Hepatocyte (in vitro differentiated cells): ENCODE results near the gene GOLGA7B. TPM values are rescaled to one million over a fixed set of nuclear protein-coding genes. Genes with fewer than 3 reads are reported as not detected.

Experiments
- DNase-seq: peaks from one replicate; pipeline ENCODE4 v3.0.0-alpha.2; 2016; ENCODE audit warnings: low spot score
- H2AFZ ChIP-seq: fragments of 200-600 bp; sonication (generic); 2 replicates; pipeline ENCODE4 v1.6.0; 2016; ENCODE audit warnings: antibody characterized with exemption, mild to moderate bottlenecking
- H3K27ac ChIP-seq: fragments of 200-600 bp; sonication (generic); 2 replicates; pipeline ENCODE4 v1.5.1; 2016; ENCODE audit warnings: mild to moderate bottlenecking
- H3K27me3 ChIP-seq: fragments of 200-600 bp; sonication (generic); 2 replicates; pipeline ENCODE4 v1.6.1; 2016
- H3K36me3 ChIP-seq: fragments of 200-600 bp; sonication (generic); replicated peaks from 2 replicates; pipeline ENCODE4 v1.5.1; 2016; ENCODE audit warnings: low read depth; ENCODE audit not compliant: insufficient read depth
- H3K4me1 ChIP-seq: fragments of 200-600 bp; sonication (generic); 2 replicates; pipeline ENCODE4 v1.5.1; 2016; ENCODE audit warnings: mild to moderate bottlenecking, moderate library complexity; ENCODE audit not compliant: insufficient read depth
- H3K4me2 ChIP-seq: fragments of 200-600 bp; sonication (generic); 2 replicates; pipeline ENCODE4 v1.6.0; 2016
- H3K4me3 ChIP-seq: fragments of 200-600 bp; sonication (generic); 2 replicates; pipeline ENCODE4 v1.5.1; 2016; ENCODE audit warnings: mild to moderate bottlenecking
- H3K79me2 ChIP-seq: fragments of 200-600 bp; sonication (generic); 2 replicates; pipeline ENCODE4 v1.6.0; 2017; ENCODE audit warnings: mild to moderate bottlenecking
- H3K9me2 ChIP-seq: fragments of 200-600 bp; sonication (generic); replicated peaks from 2 replicates; pipeline ENCODE4 v1.6.0; 2017; ENCODE audit warnings: mild to moderate bottlenecking; ENCODE audit not compliant: insufficient read depth
- H3K9me3 ChIP-seq: fragments of 200-600 bp; sonication (generic); 2 replicates; pipeline ENCODE4 v1.5.1; 2016; ENCODE audit warnings: low read depth, mild to moderate bottlenecking
- H4K20me1 ChIP-seq: fragments of 200-600 bp; sonication (generic); 2 replicates; pipeline ENCODE4 v1.6.0; 2016; ENCODE audit warnings: mild to moderate bottlenecking; ENCODE audit not compliant: insufficient read depth, poor library complexity, severe bottlenecking
- CTCF ChIP-seq: fragments of 200-600 bp; sonication (generic); IDR thresholded peaks from 2 replicates; pipeline ENCODE4 v1.5.1; 2016; ENCODE audit warnings: antibody characterized with exemption, mild to moderate bottlenecking; ENCODE audit not compliant: poor library complexity
- EZH2 ChIP-seq: fragments of 200-600 bp; sonication (generic); IDR thresholded peaks from 2 replicates; pipeline ENCODE4 v1.6.1; 2016; ENCODE audit warnings: antibody characterized with exemption, mild to moderate bottlenecking, borderline replicate concordance
- EZH2phosphoT487 ChIP-seq: fragments of 200-600 bp; sonication (generic); IDR thresholded peaks from one replicate; pipeline ENCODE4 v1.6.1; 2018; ENCODE audit warnings: antibody characterized with exemption, mild to moderate bottlenecking, low read depth, moderate library complexity; ENCODE audit not compliant: unreplicated experiment, severe bottlenecking
- WGBS: methylation state at CpG from one replicate; pipeline ENCODE4 v1.1.6; 2016; ENCODE audit warnings: low lambda C conversion rate; ENCODE audit errors: missing lambda C conversion rate; 5-methylcytosine and 5-hydroxymethylcytosine counted together
- polyA plus RNA-seq: library from polyadenylated mRNA; unstranded; fragments of >200 nt; fragmentation: Nextera tagmentation; extraction: Ambion mirVana; gene quantifications from 2 replicates; pipeline ENCODE4 v1.2.1, GENCODE V29; 2016
- total RNA-seq: library from RNA; depleted of rRNA; stranded (reverse); fragments of >200 nt; gene quantifications from 2 replicates; pipeline ENCODE4 v1.2.3, GENCODE V29; 2014

The GOLGA7B gene
- total and polyA plus RNA-seq, 2 experiments from 2014 or later: 0.15 to 1.5 TPM

GRCh38 chr10:97861924-97862323 lies 12.3 kb downstream of the GOLGA7B start:
- H3K27ac ChIP-seq: no peak overlapping the region
- no peaks in the 10 kb centered on the region for H3K27me3 ChIP-seq
- DNase-seq: no peak
- no peak overlapping the region for H2AFZ ChIP-seq
- TF ChIP-seq EZH2phosphoT487 (no peak), EZH2 (no peak), CTCF (no peak)
- H3K4me2 ChIP-seq: no peak overlapping the region
- H3K36me3 ChIP-seq: no peaks in the 10 kb centered on the region
- no peaks in the 10 kb centered on the region for H3K4me1 ChIP-seq
- H3K9me2 ChIP-seq: no peaks in the 10 kb centered on the region
- no peaks in the 10 kb centered on the region for H3K9me3 ChIP-seq
- no peaks in the 10 kb centered on the region for H3K79me2 ChIP-seq
- H4K20me1 ChIP-seq: no peaks in the 10 kb centered on the region
- no peak overlapping the region for H3K4me3 ChIP-seq
- 5% methylated on average over 1 of the region's 1 CpG for WGBS

GRCh38 chr10:97863808-97864207 lies 14.2 kb downstream of the GOLGA7B start:
- H3K9me2 ChIP-seq: no peaks in the 10 kb centered on the region
- H3K79me2 ChIP-seq: no peaks in the 10 kb centered on the region
- no peak overlapping the region for H3K27ac ChIP-seq
- no peaks in the 10 kb centered on the region for H3K9me3 ChIP-seq
- TF ChIP-seq CTCF (no peak), EZH2 (no peak), EZH2phosphoT487 (no peak)
- no peak overlapping the region for H2AFZ ChIP-seq
- H3K4me1 ChIP-seq: peaks cover 1% of the 10 kb centered on the region
- 94% methylated on average over 11 of the region's 11 CpGs for WGBS
- DNase-seq: no peak
- no peak overlapping the region for H3K4me3 ChIP-seq
- H3K27me3 ChIP-seq: no peaks in the 10 kb centered on the region
- no peaks in the 10 kb centered on the region for H4K20me1 ChIP-seq
- no peaks in the 10 kb centered on the region for H3K36me3 ChIP-seq
- H3K4me2 ChIP-seq: no peak overlapping the region

- Histone ChIP-seq H3K9me2 (no peaks in the 10 kb centered on the region), H2AFZ (no peak overlapping the region), H4K20me1 (no peaks in the 10 kb centered on the region), H3K27me3 (peaks cover 9% of the 10 kb centered on the region), H3K4me3 (no peak overlapping the region), H3K27ac (no peak overlapping the region), H3K79me2 (no peaks in the 10 kb centered on the region), H3K4me1 (peaks cover 7% of the 10 kb centered on the region), H3K36me3 (no peaks in the 10 kb centered on the region), H3K4me2 (no peak overlapping the region), H3K9me3 (no peaks in the 10 kb centered on the region)
- WGBS: 86% methylated on average over 18 of the region's 18 CpGs
- TF ChIP-seq CTCF: no peak
- TF ChIP-seq EZH2: no peak
- TF ChIP-seq EZH2phosphoT487: no peak
- no peak for DNase-seq
Observed at GRCh38 chr10:97865488-97865887, 15.8 kb downstream of the GOLGA7B start.
